ENCODE data around the gene ZCCHC10.
"Not testable (repeated sequence)": the region's sequence is repeated elsewhere in the genome, so short reads cannot be mapped to it uniquely, and the experiment has no call there.

ZCCHC10 gene

DNA sequence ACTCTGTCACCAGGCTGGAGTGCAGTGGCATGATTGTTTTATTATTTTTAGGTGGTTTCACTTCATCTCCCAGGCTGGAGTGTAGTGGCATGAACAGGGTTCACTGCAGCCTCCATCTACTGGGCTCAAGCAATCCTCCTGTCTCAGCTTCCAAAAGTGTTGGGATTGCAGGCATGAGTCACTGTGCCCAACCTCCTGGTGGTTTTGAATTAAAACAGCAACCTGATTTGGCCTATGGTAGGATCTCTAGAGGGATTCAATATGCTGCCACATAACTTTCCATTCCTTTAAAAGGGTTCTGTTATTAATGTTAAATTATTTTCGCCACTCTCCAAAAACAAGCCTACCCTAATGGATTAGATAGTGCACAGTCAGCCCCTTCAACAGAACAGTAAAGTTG lies 15.6 kb upstream of the ZCCHC10 start:
- DNase-seq (ENCODE audit: low read depth in 2 of 2), result no peak

DNA sequence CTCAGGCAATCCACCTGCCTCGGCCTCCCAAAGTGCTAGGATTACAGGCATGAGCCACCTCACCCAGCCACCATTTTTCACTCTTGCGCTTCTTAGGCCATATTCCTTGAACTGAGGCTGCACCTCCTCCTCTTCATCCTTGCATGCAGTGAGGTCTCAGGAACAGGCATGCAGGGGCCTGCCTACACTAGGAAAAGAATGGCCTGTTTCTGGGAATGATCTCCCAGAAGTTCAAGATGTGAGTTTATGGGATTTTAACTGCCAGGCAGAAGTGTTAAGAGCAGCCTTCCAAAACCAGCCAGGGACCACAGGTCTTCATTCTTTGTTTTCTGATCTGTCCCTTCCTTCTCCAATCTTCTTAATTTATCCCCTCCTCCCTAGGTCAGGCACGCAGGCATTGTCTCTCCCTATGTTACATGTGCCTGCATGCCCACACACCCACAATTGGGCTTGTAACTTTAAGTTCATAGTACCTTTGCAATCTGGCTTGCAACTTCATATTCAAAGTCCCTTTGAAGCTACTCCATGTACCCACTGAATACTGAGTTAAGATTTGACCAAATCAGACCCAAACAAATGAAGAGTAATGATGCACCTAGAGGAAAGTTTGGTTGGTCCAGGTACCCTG lies 14.9 kb upstream of the ZCCHC10 start:
- DNase-seq (ENCODE audit: low read depth in 2 of 2), result no peak

DNA sequence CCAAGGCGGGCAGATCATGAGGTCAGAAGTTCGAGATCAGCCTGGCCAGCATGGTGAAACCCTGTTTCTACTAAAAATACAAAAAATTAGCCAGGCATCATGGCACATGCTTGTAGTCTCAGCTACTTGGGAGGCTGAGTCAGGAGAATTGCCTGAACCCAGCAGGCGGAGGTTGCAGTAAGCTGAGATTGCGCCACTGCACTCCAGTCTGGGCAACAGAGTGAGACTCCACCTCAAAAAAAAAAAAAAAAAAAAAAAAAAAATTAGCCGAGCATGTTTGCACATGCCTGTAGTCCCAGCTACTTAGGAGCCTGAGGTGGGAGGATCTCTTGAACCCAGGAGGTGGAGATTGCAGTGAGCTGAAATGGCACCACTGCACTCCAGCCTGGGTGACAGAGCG lies 10.3 kb upstream of the ZCCHC10 start:
- DNase-seq (ENCODE audit: low read depth in 2 of 2), result not testable (repeated sequence)

DNA sequence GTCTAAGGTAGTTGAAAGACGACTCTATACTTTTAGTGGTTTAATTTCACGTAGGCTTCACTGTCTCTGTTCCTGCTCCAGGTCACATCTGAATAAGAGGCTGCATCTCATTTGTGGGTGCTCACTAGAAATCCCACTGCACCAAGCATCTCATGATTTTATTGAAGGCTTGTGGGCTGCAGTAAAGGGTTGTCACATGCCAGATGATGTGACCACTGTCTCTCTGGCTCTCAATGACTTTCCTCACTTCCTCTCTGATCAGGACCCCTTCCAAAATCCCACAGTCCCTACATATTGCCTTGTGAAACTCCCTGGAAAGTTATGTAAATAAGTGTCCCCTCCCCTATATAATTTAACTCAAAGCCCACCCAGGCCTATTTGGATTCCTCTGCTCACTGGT lies 8.9 kb upstream of the ZCCHC10 start:
- no peak for DNase-seq (ENCODE audit: low read depth in 2 of 2)

DNA sequence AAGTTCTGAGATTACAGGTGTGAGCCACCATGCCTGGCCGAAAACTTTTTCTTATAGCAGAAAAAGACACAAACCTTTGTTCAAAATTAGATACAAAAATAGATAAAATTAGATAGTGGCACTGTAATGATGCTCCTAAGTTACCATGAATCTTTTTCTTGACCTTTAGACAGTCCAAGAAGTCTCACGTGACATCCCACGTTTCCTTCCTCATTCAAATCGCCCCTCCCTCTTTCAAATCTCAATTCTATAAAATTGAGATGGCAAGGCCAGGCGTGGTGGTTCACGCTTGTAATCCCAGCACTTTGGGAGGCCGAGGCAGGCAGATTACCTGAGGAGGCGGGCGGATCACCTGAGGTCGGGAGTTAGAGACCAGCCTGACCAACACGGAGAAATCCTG lies 7.7 kb upstream of the ZCCHC10 start:
- no peak for DNase-seq (ENCODE audit: low read depth in 2 of 2)

DNA sequence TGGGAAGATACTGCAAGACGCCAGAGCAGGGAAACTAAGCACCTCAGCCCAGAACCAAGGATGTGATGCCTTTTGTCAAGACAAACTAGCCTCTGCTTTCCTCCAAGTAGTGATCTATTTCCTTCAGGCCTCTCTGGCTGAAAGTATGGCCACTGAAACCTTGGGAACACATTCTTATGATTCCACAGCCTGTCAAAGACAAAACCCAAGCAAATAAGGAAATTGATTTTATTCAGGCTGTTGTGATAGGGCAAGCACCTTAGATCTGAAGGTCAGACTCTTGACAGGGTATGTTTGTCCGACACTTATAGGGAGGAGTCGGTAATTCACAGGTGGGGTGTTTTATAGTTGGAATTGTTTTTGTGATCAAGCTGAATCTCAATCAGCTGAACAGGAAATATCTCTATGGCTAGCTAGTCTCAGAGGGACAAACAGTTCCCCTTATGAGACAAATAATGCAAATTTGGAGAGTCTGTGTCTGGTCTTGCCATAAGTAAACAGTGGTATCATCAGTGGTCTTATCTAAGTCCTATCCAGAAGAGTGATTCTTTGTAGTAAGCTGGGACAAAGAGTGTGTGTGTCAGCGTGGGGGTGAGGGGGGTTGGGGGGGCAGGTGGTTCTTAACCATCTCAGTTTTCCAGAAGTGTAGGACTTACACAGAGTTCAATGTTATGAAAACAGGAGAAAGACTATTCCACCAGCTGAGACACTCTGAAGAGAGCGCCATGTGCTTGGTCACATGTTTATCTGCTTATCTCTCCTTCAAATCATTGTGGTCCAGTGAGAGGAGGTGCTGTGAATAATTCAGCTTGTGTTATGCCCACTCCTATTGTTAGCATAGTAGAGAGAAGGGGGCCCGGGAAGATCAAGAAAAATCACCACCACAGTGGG lies 6.7 kb upstream of the ZCCHC10 start:
- no peak for DNase-seq (ENCODE audit: low read depth in 2 of 2)

DNA sequence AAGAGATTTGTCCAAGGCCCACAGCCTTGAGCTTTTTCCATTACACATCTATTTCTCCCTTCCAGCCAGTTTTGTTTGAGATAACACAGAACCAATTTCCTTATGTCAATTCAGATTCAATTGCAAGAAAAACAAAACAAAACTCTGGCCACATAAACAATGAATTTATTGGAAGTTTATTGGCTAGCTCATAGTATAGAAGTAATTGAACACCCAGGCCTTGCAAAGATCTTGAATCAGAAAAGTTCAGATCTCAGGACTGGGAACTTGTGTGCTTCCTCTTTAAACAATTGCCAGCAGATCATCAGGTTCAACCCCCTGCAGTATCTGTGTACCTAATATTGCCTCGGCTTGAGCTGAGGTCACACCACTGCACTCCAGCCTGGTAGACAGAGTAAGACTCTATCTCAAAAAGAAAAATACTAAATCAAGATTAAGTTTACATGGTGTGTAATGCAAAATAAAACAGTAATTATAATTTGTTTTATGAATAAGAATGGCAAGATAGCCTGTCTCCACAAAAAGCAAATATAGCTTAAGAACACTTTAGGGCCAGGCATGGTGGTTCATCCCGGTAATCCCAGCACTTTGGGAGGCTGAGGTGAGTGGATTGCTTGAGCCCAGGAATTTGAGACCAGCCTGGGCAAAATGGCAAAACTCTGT lies 4.1 kb upstream of the ZCCHC10 start:
- no peak for DNase-seq (ENCODE audit: low read depth in 2 of 2)

DNA sequence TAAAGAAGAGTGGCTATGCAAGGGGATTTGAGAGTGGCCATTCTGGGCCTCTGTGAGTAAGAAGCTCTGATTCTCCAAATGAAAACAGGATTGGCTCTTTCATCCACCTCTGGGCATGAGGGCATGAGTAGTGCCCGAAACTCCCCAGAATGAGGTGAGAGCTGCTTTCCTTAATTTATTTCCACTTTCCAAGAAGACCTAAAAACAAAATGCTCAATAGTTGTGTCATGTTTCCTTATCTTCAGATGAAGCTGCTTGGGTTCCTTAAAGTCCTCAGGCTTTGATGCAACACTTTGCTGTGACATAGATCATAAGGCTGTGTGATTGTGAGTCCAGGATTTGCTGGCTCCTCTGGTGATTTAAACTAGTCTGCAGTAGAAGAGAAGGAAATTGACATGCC lies 3.1 kb upstream of the ZCCHC10 start:
- DNase-seq (ENCODE audit: low read depth in 2 of 2), result no peak

DNA sequence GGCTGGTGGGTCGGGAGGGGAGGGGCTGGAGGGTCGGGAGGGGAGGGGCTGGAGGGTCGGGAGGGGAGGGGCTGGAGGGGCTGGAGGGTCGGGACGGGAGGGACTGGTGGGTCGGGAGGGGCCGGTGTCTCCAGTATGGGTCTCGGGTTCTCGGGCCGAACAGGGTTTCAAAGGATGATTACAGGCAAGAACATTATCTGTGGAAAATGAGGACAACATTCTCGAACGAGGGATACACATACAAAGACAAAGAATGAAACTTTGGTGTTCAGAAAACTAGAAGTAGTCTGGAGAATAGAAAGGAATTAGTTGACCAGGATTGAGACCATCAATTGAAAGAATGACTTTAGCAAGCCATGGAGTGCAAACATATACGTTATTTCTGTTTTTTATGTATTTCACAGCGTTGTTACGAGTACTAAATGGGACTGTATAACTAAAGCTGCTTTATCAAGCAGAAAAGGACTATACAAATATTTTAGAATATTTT lies 360 bp upstream of the ZCCHC10 start:
- no peak for DNase-seq (ENCODE audit: low read depth in 2 of 2)

DNA sequence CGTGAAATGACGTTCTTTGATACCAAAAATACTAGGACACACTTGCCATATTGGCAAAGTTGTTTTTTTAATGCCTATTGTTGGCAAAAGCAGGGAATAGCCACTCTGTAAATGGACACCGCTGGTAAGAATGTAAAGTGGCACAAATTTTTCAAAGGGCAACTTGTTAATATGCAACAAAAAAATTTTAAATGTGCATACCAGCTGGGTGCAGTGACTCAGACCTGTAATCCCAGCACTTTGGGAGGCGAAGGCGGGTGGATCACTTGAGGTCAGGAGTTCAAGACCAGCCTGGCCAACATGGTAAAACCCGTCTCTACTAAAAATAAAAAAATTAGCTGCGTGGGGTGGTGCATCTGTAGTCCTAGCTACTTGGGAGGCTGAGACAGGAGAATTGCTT lies 6.9 kb downstream of the ZCCHC10 start:
- DNase-seq (ENCODE audit: low read depth in 2 of 2), result not testable (repeated sequence)

DNA sequence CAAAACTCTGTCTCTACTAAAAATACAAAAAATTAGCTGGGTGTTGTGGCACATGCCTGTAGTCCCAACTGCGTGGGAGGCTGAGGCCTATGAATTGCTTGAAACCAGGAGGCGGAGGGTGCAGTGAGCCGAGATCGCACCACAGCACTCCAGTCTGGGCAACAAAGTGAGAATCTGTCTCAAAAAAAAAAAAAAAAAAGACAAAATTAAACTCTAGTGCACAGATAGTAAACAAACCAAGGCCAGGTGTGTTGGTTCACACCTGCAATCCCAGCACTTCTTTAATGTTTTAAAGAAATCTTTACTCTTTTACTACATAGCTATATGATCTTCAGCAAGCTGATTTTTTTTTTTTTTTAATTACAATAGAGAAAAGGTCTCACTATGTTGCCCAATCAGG lies 8.4 kb downstream of the ZCCHC10 start:
- DNase-seq (ENCODE audit: low read depth in 2 of 2), result no peak

DNA sequence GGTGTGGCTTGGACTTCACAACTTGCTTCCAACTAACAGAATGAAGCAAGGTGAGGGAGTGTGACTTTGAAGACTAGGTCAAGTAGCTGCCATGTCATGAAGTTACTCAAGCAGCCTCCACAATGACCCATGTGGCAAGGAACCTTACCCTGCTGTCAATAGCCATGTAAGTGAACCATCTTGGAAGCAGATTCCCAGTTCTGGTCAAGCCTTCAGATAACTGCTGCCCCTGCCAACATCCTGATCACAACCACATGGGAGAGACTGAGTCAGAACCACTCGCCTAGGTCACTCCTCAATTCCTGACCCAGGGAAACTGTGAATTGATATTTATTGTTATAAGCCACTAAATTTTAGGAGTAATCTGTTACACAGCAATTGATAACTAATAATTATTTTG lies 10.9 kb downstream of the ZCCHC10 start:
- DNase-seq (ENCODE audit: low read depth in 2 of 2), result no peak

DNA sequence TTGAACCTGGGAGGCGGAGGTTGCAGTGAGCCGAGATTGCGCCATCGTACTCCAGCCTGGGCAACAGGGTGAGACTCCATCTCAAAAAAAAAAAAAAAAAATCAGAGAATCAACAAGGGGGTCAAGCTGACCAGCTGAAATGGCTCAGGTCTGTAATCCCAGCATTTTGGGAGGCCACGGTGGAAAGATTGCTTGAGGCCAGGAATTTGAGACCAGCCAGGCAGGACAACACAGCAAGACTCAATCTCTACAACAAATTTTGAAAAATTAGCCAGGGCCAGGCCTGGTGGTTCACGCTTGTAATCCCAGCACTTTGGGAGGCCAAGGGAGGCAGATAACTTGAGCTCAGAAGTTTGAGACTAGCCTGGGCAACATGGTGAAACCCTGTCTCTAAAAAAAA lies 17.9 kb downstream of the ZCCHC10 start:
- DNase-seq (ENCODE audit: low read depth in 2 of 2), result not testable (repeated sequence)

DNA sequence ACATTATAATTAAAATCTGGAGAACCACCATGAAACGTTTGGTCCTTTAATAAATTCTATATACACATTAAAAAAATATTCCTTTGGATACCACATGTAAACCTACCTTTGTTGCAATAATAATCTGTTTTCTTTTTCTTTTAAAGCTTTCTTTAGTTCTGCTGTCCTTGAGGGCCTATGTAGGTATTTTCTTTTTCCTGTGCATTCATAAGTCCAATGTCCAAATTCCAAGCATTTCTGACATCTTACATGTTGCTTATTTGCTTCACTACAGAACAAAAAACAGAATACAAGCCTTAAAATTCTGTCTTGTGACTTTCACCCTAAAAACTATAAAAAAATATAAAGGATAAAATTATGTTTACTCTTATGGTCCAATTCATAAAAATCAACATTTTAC lies 19.7 kb downstream of the ZCCHC10 start:
- no peak for DNase-seq (ENCODE audit: low read depth in 2 of 2)

DNA sequence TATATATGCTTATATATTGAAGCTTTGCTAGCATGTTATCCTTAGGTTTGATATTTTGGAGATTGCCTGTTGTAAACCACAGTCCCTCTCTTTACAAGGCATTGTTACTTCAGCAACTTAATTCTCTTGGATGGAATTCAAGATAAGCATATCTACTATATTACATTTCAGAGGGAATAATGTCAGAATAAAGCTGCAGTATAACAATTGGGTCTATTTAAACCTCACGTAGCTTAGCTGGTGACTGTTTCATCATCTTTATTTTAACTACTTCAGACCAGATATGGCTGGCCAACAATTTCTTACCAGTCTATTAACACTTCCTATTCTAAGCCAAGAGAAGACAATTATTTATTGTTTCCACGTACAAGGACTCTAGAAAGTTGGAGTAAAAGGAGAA lies 27.1 kb downstream of the ZCCHC10 start:
- no peak for DNase-seq (ENCODE audit: low read depth in 2 of 2)

DNA sequence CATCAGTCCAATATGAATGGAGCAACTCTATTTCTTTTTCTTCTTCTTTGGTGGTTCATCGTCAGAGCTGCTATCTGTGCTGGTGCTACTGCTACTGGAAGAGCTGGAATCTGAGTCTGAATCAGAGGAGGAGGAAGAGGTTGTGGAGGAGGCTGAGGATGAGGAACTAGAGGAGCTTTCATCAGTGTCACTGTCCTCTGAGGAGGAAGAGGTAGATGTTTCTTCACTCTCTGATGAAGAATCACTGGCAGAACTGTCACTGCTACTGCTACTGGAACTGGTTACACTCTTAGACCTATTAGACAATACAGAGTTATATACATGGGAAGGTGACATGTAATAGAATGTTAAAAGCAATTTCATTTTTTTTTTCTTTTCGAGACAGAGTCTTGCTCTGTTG lies 27.8 kb downstream of the ZCCHC10 start:
- no peak for DNase-seq (ENCODE audit: low read depth in 2 of 2)

DNA sequence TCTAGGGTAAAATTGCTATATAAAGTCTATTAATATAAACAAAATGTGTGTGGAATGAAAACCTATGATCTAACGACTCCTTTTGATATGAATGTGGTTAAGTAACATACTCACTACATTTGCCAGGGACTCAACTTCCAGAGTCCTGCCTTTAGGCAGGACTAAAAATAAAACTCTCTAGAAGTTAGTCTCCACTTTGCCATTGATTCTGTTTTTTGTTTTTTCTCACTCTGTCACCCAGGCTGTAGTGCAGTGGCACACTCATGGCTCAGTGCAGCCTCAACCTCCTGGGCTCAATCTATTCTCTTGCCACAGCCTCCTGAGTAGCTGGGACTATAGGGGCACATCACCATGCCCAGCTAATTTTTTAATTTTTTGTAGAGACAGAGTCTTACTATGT lies 30.0 kb downstream of the ZCCHC10 start:
- no peak for DNase-seq (ENCODE audit: low read depth in 2 of 2)

DNA sequence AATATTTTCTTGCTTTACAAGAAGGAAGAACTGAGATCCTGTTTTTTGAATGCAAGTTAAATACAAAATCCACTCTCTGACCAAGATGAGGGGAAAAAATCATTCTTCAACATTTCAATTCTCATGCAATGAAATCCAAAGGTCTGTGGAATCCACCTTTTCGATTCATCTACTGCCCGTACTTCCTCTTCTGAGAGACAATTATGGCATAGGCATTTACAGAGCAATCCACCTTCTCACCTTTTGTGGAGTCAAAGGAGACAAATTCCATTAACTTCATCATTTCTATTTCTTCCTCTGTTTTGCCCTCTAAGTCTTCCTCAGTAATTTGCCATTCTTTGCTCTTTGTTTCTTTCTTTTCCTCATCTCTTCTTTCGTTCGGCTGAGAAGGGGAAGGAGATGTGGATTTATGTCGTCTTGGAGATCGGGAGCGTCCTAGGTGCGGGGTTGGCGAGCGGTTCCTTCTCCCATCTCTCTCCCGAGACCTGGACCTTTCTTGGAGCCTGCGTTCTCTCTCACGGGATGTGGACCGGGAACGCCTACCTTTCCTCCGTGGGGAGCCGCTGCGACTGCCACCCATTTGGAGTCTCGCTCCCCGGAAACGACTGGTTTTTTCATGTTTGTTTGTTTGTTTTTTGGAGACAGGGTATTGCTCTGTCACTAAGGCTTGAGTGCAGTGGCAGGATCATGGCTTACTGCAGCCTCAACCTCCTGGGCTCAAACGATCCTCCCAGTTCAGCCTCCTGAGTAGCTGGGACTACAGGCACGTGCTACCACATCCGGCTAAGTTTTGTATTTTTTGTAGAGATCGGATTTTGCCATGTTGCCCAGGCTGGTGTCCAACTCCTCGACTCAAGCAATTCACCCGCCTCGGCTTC lies 38.6 kb downstream of the ZCCHC10 start:
- DNase-seq (ENCODE audit: low read depth in 2 of 2), result no peak

DNA sequence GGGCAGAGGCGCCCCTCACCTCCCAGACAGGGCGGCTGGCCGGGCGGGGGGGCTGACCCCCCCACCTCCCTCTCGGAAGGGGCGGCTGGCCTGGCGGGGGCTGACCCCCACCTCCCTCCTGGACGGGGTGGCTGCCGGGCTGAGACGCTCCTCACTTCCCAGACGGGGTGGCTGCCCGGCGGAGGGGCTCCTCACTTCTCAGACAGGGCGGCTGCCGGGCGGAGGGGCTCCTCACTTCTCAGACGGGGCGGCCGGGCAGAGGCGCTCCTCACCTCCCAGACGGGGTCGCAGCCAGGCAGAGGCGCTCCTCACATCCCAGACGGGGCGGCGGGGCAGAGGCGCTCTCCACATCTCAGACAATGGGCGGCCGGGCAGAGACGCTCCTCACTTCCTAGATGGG lies 43.4 kb downstream of the ZCCHC10 start:
- DNase-seq (ENCODE audit: low read depth in 2 of 2), result not testable (repeated sequence)

DNA sequence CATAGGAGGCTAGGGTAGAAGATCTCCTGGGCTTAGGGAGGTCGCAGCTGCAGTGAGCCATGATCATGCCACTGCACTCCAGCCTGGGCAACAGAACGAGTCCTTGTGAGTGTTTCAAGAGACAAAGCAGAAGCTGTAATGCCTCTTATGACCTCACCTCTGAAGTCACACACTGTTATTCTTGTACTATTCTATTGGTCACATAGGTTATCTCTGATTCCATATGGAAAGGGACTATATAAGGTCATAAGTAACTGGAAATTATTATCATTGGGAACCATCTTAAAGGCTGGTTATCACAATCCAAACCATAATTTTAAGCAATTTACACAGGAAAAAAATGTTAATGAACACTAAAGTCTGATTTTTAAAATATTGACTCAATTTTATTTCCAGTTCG lies 45.1 kb downstream of the ZCCHC10 start:
- DNase-seq (ENCODE audit: low read depth in 2 of 2), result no peak

DNA sequence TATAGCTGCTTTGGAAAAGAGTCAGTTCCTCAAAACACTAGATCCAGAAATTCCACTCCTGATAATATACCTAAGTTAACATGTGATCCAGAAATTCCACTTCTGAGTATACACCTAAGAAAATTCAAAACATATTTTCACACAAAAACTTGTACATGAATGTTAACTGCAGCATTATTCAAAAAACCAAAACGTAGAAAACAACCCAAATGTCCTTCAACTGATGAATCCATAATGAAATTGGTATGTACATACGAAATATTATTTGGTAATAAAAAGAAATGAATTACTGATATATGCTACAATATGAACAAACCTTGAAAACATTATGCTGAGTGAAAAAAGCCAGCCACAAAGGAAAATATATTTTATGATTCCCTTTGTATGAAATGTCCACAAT lies 46.4 kb downstream of the ZCCHC10 start:
- no peak for DNase-seq (ENCODE audit: low read depth in 2 of 2)
